GM12891 (cell line): ENCODE results near the gene BACH1.
A peak's percentile ranks its signal among the peaks of the same experiment; 100 is the strongest.

Experiments
- POLR2A ChIP-seq: IDR thresholded peaks from 2 replicates; pipeline ENCODE4 v1.6.1; 2011; ENCODE audit warnings: low read depth, low read length, control low read depth
- POLR2AphosphoS5 ChIP-seq: IDR thresholded peaks from 2 replicates; pipeline ENCODE4 v1.6.1; 2011; ENCODE audit warnings: low read depth, low read length, control low read depth
- POU2F2 ChIP-seq: IDR thresholded peaks from 2 replicates; pipeline ENCODE4 v1.6.1; 2011; ENCODE audit warnings: low read depth, mild to moderate bottlenecking, control low read depth, low read length, moderate library complexity
- SPI1 ChIP-seq: IDR thresholded peaks from 2 replicates; pipeline ENCODE4 v1.6.1; 2011; ENCODE audit warnings: low read depth, low read length, control low read depth
- TAF1 ChIP-seq: IDR thresholded peaks from 2 replicates; pipeline ENCODE4 v1.6.1; 2011; ENCODE audit warnings: low read depth, low read length, control low read depth

GRCh38 chr21:29313662-29314408 is 15.1 kb downstream of the BACH1 start:
- TF ChIP-seq POLR2A (peak; percentile 41; the same call in 1 of the 2 replicates), TAF1 (no peak), SPI1 (no peak), POLR2AphosphoS5 (no peak), POU2F2 (no peak)
